RWPE2 (cell line): ENCODE data around the gene EIF4E3.

Experiments used
- ATAC-seq: fragments of 200-7000 bp; cut with Tn5 transposase; 3 replicates; pipeline ENCODE4 v1.9.1; 2021; ENCODE audit warnings: low read depth
- DNase-seq: peaks from one replicate; pipeline ENCODE4 v3.0.0-alpha.2; 2020; ENCODE audit warnings: low spot score
- H3K27ac ChIP-seq: fragments of 450-650 bp; 2 replicates; pipeline ENCODE4 v1.5.1; 2017; ENCODE audit warnings: mild to moderate bottlenecking; ENCODE audit not compliant: poor library complexity, severe bottlenecking
- H3K27me3 ChIP-seq: fragments of 250-450 bp; sonication (Bioruptor Pico); 2 replicates; pipeline ENCODE4 v1.5.1; 2021; ENCODE audit warnings: mild to moderate bottlenecking, moderate library complexity; ENCODE audit not compliant: insufficient read depth, poor library complexity, severe bottlenecking
- H3K36me3 ChIP-seq: fragments of 250-450 bp; sonication (Bioruptor Pico); 2 replicates; pipeline ENCODE4 v1.5.1; 2020; ENCODE audit warnings: low read depth, mild to moderate bottlenecking, moderate library complexity
- H3K4me1 ChIP-seq: fragments of 250-450 bp; sonication (Bioruptor Pico); 2 replicates; pipeline ENCODE4 v1.5.1; 2021; ENCODE audit warnings: mild to moderate bottlenecking, moderate library complexity; ENCODE audit not compliant: insufficient read depth, poor library complexity, severe bottlenecking
- H3K4me3 ChIP-seq: fragments of 250-450 bp; sonication (Bioruptor Pico); 2 replicates; pipeline ENCODE4 v1.5.1; 2021; ENCODE audit warnings: mild to moderate bottlenecking, moderate library complexity; ENCODE audit not compliant: severe bottlenecking
- H3K9me3 ChIP-seq: fragments of 250-450 bp; sonication (Bioruptor Pico); 2 replicates; pipeline ENCODE4 v1.5.1; 2021; ENCODE audit warnings: mild to moderate bottlenecking, moderate library complexity; ENCODE audit not compliant: severe bottlenecking
- CTCF ChIP-seq: fragments of 450-650 bp; IDR thresholded peaks from one replicate; pipeline ENCODE4 v1.5.1; 2017; ENCODE audit warnings: mild to moderate bottlenecking, moderate library complexity; ENCODE audit not compliant: poor library complexity, severe bottlenecking

The EIF4E3 gene

GRCh38 chr3:71733319-71733718, 8.1 kb upstream of the EIF4E3 start:
- no peak for TF ChIP-seq CTCF
- Histone ChIP-seq H3K4me1 (no peaks in the 10 kb centered on the region), H3K27ac (no peak overlapping the region), H3K9me3 (no peaks in the 10 kb centered on the region), H3K36me3 (no peaks in the 10 kb centered on the region), H3K4me3 (no peak overlapping the region), H3K27me3 (no peaks in the 10 kb centered on the region)
- no peak for ATAC-seq
- DNase-seq = no peak

GRCh38 chr3:71732637-71733036, 7.4 kb upstream of the EIF4E3 start:
- ATAC-seq = no peak
- TF ChIP-seq CTCF = no peak
- DNase-seq = no peak

GRCh38 chr3:71728632-71729342, 3.6 kb upstream of the EIF4E3 start:
- ATAC-seq (no peak), DNase-seq (no peak)
- H3K9me3 ChIP-seq = no peaks in the 10 kb centered on the region
- H3K4me1 ChIP-seq = peaks cover 3% of the 10 kb centered on the region
- no peak overlapping the region for H3K4me3 ChIP-seq
- H3K27ac ChIP-seq = no peak overlapping the region
- TF ChIP-seq CTCF = no peak
- no peaks in the 10 kb centered on the region for H3K27me3 ChIP-seq
- no peaks in the 10 kb centered on the region for H3K36me3 ChIP-seq

More at GRCh38 chr3:71732637-71733036, 7.4 kb upstream of the EIF4E3 start:
- Histone ChIP-seq H3K9me3 (no peaks in the 10 kb centered on the region), H3K4me1 (no peaks in the 10 kb centered on the region), H3K27me3 (no peaks in the 10 kb centered on the region), H3K4me3 (no peak overlapping the region), H3K27ac (no peak overlapping the region), H3K36me3 (no peaks in the 10 kb centered on the region)

GRCh38 chr3:71726146-71726545, 944 bp upstream of the EIF4E3 start:
- DNase-seq (no peak), ATAC-seq (no peak)
- no peaks in the 10 kb centered on the region for H3K27me3 ChIP-seq
- H3K27ac ChIP-seq = no peak overlapping the region
- peaks cover 8% of the 10 kb centered on the region for H3K4me1 ChIP-seq
- no peaks in the 10 kb centered on the region for H3K36me3 ChIP-seq
- no peak for TF ChIP-seq CTCF
- no peak overlapping the region for H3K4me3 ChIP-seq
- no peaks in the 10 kb centered on the region for H3K9me3 ChIP-seq

GRCh38 chr3:71724584-71725270, 475 bp downstream of the EIF4E3 start:
- no peak for TF ChIP-seq CTCF
- peak; percentile 74 for ATAC-seq
- no peak for DNase-seq

More at GRCh38 chr3:71724584-71725270, 475 bp downstream of the EIF4E3 start:
- Histone ChIP-seq H3K9me3 (no peaks in the 10 kb centered on the region), H3K36me3 (no peaks in the 10 kb centered on the region), H3K4me1 (peaks cover 8% of the 10 kb centered on the region), H3K27me3 (no peaks in the 10 kb centered on the region), H3K27ac (no peak overlapping the region), H3K4me3 (peak overlapping the region; percentile 87)
